HEK293T (cell line): ENCODE measurements around the gene FLVCR1.

ENCODE experiments used
- FOXM1 ChIP-seq: fragments of 450-650 bp; IDR thresholded peaks from 2 replicates; pipeline ENCODE4 v1.6.1; 2017; ENCODE audit warnings: mild to moderate bottlenecking, borderline replicate concordance
- SP1 ChIP-seq: fragments of 450-650 bp; IDR thresholded peaks from 2 replicates; pipeline ENCODE4 v1.6.1; 2017

- TF ChIP-seq FOXM1 (no peak), SP1 (no peak)
These were observed 29.7 kb upstream of the FLVCR1 start for GRCh38 chr1:212828395-212828794.
